ENCODE measurements around the gene MYH11.

GRCh38 chr16:15768201-15768600, 88.6 kb downstream of the MYH11 start:
- TF ChIP-seq CTCF (IDR thresholded peaks at IDR 0.05) (no peak), POLR2A (IDR thresholded peaks at IDR 0.05) (no peak)
